Stimulated activated CD8-positive, alpha-beta memory T cell treated with anti-CD3 and anti-CD28 coated beads, Interleukin-4, amount 100 ng/mL, for 4 hours (primary cell): ENCODE measurements around the gene ISCA2.

Experiments used
- DNase-seq, 2 donors: peaks; one replicate each; pipeline ENCODE4 v3.0.0-alpha.2; 2020; ENCODE audit warnings: low read depth in 2 of 2, low spot score in 1 of 2

Gene ISCA2

DNA sequence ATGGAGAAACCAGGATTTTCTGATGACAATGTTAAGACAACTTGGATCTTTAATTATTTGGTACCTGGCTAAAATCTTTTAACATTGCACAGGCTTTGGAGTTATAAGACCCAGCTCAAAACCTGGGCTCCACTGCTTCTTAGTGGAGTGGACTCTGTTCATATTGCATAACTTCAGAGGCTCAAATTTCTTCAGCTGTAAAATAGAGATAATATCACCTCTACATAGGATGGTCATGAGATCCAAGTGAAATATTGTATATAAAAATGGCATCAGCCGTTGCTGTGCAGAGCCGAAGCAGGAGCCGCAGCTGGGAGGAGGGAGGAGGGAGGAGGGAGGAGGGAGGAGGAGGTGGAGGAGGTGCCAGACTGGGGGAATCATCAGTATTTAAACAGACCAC is 11.0 kb upstream of the ISCA2 start:
- DNase-seq: no peak

DNA sequence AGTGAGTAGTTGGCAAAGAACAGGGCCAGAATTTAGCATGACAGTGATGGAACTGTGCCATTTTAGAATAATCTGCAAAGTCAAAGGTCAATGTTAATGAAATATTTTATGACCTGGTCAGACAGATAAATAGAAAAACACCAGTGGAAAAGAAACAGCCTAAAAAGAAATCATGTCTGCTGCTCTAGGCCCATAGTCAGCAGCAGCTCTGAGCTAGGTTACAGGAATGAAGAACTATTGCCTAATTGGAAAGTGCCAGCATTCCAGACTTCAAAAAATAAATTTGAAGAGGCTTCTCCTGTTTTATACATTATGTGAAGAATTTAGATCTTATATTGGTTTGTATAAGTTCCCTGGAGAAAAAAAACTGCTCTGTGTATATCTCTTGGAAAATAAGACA is 10.2 kb upstream of the ISCA2 start:
- DNase-seq: no peak

DNA sequence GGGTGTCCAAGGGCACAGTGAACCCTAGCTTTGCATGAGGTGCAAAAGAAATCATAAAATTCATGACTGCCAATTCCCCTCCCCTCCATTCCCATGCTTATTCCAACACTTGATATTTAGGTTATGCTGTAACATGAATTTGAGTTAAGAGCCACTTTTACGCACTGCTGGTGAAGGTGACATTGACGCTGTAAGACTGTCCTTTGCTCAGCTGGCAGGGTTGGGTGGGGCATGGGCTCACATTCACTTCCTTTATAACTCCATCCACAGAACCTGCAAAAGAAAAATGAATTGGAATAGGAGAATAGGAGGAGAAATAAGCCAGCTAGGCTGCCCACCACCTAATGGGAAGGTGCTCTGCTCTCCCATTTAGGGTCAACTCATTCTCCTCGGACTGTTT is 7.4 kb upstream of the ISCA2 start:
- no peak for DNase-seq

DNA sequence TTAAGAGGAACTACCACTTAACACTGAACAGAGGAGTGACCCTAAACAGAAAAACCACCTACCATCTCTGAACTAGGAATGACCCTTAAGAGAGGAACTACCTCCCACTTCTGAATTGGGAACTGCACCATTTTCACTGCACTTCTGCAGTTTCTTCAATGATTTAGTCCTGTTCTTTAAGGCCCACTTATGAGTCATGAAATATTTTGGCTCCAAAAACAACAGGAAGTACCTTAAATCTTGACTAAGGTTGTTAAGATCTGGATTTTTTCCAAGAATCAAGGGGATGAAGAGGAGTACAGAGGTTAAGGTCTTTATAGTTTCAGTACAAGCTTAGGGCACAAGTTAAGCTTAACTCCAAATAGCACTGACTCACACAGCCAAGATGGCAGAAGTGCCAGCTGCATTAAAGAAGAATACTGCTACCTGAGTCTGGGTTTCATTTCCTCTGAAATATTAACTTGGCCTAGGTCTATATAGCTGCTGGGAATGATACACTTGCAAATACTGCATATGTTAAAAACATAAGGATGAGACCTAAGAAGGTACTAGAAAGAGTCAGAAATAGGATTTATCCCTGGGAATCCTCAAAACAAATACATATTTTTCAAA is 4.7 kb upstream of the ISCA2 start:
- DNase-seq: no peak

DNA sequence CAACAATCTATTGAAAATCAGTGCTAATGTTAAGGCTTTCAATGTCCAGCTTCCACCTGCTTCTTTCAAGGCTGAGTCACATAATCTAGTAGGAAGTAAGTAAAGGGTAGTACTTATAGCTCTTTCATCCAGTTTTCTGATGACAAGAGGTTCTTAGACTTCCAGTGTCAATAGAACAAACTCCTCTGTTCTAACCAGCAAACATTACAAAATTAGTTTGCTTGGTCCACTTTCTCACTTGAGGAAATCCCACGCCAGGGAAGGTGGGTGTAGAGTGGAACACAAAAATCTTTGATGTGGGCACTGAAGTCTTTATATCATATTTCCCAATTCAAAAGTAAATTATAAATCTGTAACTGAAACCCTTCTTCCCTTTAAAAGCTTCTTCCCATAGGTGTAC is 3.1 kb upstream of the ISCA2 start:
- DNase-seq: no peak

DNA sequence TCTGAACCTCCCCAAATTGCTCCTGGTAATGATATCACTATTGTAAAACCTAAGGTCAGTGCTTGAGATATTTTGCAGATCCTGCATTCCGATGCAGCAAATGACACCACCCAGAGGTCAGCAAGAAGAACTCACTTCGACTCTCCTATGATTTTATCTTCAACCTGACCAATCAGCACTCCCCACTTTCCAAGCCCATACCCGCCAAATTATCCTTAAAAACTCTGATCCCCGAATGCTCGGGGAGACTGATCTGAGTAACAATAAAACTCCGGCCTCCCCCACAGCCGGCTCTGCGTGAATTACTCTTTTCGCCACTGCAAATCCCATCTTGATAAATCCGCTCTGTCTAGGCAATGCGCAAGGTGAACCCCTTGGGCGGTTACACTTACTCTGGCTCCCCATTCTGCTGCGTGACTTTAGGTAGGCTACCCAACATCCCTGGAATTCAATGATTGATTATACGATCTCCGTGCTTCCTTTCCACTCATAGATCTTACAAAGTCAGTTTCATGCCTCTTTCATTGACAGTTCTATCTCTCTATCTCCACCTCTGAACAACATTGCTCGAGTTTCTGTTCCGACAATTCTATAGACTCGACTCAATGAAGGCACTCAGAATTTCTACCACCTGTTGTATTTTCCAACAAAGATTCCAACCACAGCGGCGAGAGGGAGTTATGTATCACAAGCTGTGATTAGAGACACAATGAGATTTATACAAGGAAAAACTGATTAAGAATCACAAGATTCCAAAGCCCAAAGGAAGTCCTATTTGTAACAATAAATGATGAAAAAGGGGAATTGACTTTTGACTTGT is 1.4 kb upstream of the ISCA2 start:
- DNase-seq: no peak

DNA sequence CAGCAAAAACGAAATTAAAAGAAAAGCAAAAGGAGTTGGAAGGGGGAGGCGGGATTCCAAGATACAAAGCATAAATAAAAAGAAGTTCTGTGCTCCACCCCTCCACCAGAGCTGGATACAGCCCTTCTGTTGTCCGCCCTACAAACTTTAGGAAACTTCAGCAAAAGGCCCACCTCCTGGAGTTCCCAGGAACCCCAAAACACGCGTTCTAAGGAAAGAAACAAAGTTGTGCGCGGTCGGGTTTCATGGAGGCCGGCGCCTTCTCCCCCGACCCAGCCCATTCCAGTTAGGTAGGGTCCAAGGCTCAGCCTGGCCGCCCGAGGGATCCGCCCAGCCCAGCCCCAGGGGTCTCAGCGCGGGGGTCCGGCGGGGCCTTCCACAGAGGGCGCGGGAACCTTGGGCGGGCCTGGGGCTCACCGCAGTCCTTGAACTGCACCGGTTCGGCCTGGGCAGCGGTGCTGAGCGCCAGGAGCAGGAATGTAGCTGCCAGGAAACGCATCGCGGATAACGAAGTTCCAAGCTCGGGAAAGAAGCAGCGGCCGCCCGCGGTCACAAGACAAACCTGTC is 706 bp upstream of the ISCA2 start, which contains the start of gene NPC2:
Gene NPC2, minus strand, starts transcription at position 530 of the 567 bp plus-strand sequence. Its CDS starts 31 bp downstream, at position 499.
- DNase-seq: no peak

DNA sequence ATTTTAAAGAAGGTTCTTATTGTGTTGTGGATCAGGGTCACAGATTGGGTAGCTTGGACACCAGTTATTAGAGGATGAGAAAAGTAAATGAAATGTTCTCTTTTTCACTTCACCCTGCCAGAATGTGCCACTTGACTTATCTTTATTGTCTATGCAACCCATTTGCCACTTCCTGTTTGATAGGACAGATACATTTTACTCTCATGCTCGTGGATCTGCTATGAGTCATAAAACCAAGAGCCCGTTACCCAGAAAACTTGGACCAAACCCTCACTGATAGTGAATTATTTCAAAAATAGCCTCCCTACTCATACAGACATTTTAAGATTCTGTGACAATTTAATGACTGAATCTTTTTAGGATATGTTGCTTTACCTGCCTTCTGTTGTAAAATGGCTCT is 1.8 kb downstream of the ISCA2 start:
- no peak for DNase-seq

DNA sequence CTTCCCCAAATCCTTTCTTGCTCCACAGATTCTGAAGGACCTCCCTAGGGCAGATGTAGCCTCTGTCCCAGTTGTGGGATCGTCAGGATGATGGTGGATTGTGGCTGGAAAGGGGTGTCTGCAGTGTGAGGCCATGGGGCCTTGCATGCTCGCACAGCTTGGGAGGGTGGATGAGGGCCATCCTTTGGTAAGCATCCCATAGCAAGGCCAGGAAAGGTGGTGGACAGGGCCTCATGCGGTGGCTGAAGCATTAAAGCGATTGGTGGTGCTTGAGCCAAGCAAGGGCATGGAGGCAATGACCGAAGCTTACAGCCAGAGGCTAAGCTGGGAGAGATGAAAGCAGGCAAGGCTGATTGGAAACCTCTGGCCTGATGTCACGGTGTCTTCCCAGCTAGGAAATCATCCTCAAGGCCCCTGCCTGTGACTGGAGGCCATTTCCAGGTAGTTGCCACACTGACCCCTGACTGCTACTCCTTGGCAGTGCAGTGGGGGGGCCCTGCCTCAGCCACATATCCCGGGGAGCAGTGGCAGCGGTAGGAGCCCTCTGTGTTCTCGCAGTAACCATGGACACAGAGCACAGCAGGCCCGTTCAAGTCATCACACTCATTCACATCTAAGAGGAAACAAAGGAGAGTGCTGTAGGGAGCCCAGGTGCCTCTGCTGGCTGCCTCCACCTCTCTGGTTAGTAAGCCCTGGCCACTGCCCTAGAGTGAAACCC is 7.0 kb downstream of the ISCA2 start:
- no peak for DNase-seq

DNA sequence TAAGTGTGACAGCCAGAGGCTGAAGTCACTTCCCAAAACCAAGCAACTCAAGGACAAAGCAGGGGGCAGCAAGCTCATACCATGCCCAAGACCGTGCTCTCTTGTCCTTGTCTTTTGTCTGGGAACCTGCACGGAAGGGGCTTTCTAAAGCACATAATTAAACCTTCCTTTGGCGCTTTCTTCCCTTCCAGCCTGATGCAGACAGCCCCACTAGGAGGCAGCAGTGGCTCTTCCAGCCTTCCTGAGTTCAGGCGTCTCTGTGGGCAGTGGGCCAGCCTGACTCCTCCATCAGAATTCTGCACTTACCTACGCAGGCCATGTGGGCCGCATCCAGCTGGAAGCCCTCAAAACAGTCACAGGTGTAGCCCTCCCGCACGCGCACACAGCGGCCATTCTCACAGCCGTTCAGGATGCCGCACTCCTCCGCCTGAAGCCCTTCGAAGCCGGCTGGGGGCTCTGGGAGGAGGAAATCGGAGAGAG is 7.6 kb downstream of the ISCA2 start:
- no peak for DNase-seq

DNA sequence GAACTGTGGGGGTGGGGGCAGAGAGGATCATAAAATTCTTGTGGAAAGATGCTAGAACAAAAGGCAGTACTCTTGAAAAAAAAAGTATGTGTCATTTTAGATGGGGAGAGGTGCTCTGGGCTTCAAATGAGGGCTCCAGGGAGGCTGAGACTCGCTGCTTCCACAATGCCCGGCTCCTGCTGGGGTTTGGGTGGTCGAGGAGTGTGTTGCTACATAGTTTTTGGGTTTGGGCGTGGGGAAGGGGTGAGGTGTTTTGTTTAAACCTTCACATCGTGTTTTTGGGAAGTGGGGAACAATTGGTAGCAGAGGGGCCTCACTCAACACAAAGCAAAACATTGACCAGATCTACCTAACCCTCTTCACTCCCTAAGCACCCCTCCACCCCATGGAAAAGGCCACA is 8.1 kb downstream of the ISCA2 start:
- no peak for DNase-seq

DNA sequence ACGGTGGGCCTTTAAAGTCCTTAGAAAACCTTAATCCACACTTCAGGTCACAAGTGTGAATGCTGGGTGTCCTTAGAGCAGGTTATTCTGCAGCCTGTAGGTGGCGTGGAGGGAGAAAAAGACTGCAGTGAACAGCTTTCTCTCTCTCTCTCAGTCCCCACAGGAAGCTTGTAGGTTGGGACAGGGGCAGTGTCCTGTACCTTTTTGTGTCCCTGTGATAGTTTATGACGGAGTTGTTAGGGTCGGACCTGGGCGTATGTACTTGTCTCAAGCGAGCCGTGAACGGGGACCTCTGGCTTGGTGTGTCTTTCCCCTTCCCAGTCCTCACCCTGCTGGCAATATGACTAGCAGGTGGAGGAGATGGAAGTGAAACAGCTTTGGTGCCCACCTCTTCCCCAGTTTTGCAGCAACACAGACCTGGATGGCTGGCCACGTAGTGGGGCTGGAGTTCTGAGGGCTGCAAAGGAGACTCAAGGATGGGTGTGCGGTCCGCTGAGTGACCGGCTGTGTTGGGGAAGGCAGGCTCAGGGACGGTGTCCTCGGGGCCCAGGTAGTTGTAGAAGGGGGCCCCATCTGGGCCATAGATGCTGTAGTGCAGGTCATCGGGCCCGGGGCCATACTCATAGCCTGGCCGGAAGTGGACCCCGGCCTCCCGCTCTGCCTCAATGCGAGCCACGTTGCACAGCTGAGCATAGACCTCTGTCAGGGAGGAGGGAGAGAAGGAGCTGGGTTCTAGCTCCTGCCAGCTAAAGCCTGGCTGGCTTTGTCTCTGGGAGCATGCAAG is 8.9 kb downstream of the ISCA2 start:
- no peak for DNase-seq

DNA sequence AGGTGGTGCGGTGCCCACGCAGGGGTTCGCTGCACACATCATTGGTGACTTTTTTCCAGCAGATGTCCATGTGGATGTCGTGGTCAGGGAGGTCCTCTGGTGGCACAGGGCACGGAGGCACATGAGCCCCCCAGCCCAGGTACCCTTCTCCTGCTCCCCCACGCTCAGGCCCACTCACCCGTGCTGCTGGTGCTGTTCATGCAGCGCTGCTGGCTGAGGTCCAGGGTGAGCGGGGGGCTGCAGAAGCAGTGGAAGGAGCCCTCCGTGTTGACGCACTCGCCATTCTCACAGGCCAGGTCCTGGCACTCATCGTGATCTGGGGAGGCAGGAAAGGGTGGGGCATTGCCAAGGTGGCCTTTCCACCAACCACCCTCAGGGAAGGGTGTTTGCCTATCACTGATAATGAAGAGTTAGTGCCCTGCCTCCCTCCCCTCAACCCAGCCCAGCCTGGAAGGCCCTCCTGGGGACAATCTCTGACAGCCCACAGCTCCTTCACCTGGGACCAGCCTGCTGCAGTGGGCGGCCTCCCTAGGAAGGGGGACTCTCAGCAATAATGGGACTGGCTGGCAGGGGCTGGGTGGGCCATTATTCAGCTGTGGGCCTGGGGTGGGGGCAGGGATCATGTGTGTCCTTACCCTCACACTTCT is 9.8 kb downstream of the ISCA2 start:
- DNase-seq: no peak

DNA sequence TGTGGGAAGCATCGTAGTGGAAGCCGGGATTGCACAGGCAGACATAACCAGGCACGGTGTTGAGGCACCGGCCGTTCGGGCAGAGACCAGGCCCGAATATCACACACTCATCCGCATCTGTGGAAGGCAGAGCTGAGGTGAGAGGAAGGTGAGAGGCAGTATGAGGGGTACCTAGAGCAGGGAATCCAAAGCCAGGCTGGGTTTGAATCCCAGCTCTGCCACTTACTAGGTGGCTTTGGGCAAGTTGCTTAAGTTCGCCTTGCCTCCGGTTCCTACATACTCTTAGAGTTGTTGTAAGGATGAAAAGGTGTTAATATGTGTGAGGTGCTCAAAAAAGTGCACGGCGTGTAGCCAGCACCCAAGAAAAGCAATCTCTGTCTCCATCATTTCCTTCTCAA is 10.4 kb downstream of the ISCA2 start:
- no peak for DNase-seq

DNA sequence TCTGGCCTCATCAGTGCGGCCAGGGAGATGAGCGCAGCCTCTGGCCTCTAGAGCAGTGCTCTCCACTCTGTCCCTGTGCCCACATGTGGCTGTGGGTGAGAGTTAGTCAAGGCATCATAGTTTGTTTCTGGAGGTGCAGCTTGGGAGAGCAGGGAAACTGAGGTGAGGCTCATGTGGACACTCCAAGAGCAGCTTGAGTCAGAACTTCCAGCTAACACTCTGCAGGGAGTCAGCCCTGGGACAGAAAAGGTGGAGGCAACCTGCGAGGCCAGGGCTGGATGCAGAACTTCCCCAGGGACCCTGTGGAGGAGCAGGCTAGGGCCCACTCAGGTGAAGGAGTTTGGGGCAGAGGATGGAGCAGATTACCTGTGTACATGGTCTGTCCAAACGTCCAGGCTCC is 10.8 kb downstream of the ISCA2 start:
- DNase-seq: no peak

DNA sequence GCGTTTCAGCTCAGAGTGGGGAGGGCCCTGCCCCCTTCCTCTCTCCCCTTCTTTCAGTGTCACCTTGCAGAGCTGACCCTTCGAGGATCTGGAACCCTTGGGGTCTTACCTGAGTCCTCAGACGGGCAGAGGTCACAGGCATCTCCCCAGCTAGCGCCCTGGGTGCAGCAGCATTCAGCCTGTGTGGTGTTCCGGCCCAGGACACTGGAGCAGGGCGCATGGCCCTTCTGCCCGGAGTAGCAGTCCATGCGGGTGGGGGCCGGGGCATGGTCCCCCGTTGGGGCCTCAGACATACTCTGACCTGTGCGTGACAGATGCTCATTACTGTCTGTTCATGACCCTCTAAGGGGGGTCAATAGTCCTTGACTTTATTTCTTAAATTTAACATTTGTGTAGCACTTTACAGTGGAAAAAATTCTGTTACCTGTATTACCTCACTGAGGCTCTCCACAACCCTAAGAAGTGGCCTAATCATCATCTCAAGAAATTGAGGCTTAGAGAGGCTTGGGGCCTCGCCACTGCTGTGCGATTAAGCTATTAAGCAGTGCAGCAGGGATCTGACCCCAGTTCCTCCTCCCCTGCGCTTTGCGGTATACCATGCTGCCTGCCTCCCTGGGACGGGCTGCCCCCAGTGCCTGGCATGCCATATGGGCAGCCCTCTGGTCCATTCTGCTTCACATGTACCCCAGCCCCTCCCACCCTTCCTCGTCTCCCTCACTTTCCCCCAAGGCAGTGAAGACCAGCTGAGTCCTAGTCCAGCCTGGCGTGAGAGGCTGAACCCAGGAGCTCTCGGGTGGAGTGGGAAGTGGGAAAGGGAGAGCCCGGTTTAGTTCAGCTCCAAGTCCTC is 11.5 kb downstream of the ISCA2 start:
- DNase-seq: no peak

DNA sequence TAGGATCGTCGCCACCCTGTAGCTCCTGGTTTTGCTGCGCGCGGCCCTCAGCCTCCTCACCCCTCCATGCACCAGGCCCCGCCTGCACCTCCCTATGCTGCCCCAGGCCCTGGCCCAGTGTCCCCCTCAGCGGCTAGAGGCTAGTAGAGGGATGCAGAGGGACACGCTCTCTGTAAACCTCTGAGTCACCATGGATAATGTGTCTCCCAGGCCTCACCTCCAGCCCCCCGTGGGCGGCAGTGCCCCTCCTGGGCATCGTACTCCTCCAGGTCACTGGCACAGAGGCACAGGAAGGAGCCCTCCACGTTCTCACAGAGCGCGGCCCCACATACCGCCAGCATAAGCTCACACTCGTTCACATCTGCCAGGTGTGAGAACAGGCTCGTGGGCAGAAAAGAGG is 12.3 kb downstream of the ISCA2 start:
- DNase-seq: no peak

DNA sequence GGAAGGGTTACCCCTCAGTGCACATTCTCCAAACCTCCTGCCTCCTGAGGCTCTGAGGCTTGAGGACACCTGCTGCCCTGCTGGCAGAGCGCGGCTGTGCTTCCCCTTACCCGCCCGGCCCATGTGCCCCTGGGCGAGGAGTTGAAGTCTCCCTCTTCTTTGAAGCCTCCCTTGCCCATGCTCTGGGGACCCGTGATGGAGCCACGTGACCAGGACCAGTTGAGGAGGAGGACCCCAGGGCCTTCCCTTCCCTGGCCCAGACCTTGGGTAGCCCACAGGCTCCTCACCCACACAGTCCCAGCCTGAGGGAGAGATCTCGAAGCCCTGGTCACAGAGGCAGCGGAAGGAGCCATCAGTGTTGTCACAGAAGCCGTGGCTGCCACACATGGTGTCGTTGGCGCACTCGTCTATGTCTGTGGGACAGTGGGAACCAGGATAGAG is 12.9 kb downstream of the ISCA2 start:
- no peak for DNase-seq

DNA sequence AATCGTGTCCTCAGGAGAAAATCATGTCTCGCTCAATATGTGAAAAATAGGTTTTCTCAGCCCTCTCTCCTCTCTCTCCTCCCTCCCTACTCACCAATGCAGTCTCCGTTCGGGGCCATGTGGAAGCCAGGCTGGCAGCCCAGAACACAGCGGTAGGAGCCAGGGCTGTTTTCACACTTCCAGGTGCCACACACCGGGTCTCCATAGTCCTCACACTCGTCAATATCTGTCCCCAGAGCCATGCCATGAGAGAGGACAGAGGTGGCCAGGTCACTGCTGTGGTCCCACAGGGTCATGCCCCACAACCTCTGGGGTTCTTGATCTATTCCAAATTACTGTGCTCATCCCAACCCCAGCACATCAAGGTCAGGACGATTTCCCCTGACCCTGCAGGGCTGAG is 13.5 kb downstream of the ISCA2 start:
- DNase-seq: no peak
